ENCODE measurements around the gene CDK4.

DNA sequence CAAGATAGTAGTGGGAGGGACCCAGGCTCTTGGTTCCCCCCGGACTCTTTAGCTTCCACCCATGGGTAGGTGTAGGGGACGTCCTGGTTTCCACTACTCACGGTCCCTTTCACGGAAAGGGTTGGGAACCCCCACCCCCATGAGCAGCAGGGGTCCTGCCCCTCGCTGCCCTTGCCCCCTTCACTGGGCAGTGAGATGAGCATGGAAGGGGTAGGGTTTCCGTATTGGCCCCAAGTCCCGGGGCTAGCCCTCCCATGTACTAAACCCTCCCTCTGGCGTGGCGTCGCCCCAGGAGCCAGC lies 26.3 kb downstream of the CDK4 start:
- TF ChIP-seq POLR2A (IDR thresholded peaks at IDR 0.05; ENCODE audit: low read length) = no peak
- no peak for TF ChIP-seq GATA1 (IDR thresholded peaks at IDR 0.05; ENCODE audit: low read depth, low read length)
